ENCODE results near the gene UBIAD1. TPM values are rescaled to one million over a fixed set of nuclear protein-coding genes. Genes with fewer than 3 reads are reported as not detected.

Gene UBIAD1
- total and polyA plus RNA-seq, 8 donors: 2.2 to 33.8 (median 5.9) TPM

- intact Hi-C loops (cut with DNase I; ENCODE audit: low total_unique reads): no loop called here
- Histone ChIP-seq H3K9me3 (no peaks in the 10 kb centered on the region), H3K4me3 (no peak overlapping the region), H3K27ac (no peak overlapping the region), H3K36me3 (no peaks in the 10 kb centered on the region), H3K27me3 (peaks cover 0 to 36% (median 10%) of the 10 kb centered on the region in 3 donors), H3K4me1 (peaks cover 0 to 15% (median 0%) of the 10 kb centered on the region in 4 donors)
- TF ChIP-seq POLR2AphosphoS5 (IDR thresholded peaks at IDR 0.05) (no peak), CTCF (IDR thresholded peaks at IDR 0.05) (peak in 2 of 7 experiments; percentile 20 to 35)
- WGBS, 5 donors: 18 to 27% (median 21%) methylated on average over 12 to 15 of the region's 15 CpGs
- peak in 1 of 2 donors; percentile 42 for DNase-seq
Measured at GRCh38 chr1:11320153-11320936, 47.3 kb downstream of the UBIAD1 start.

- intact Hi-C loops (cut with DNase I; ENCODE audit: low total_unique reads): no loop called here
- H3K27ac ChIP-seq: no peak overlapping the region
- H3K4me1 ChIP-seq: peaks cover 0 to 15% (median 0%) of the 10 kb centered on the region in 4 donors
- no peaks in the 10 kb centered on the region for H3K36me3 ChIP-seq
- H3K27me3 ChIP-seq: peaks cover 0 to 36% (median 10%) of the 10 kb centered on the region in 3 donors
- WGBS, 5 donors: 62 to 73% (median 65%) methylated on average over 10 of the region's 10 CpGs
- no peak for TF ChIP-seq EP300 (IDR thresholded peaks at IDR 0.05)
- TF ChIP-seq CTCF (IDR thresholded peaks at IDR 0.05): no peak
- TF ChIP-seq POLR2AphosphoS5 (IDR thresholded peaks at IDR 0.05): no peak
- no peak for TF ChIP-seq POLR2A (IDR thresholded peaks at IDR 0.05)
- no peak overlapping the region for H3K4me3 ChIP-seq
- no peaks in the 10 kb centered on the region for H3K9me3 ChIP-seq
- DNase-seq: no peak
Measured at GRCh38 chr1:11321656-11322491, 48.9 kb downstream of the UBIAD1 start.

- Histone ChIP-seq H3K4me1 (peaks cover 0 to 15% (median 0%) of the 10 kb centered on the region in 4 donors), H3K27me3 (peaks cover 0 to 28% (median 5%) of the 10 kb centered on the region in 3 donors), H3K4me3 (no peak overlapping the region), H3K27ac (no peak overlapping the region), H3K9me3 (no peaks in the 10 kb centered on the region), H3K36me3 (no peaks in the 10 kb centered on the region)
- intact Hi-C loops (cut with DNase I; ENCODE audit: low total_unique reads): no loop called here
- WGBS, 5 donors: 46 to 63% (median 59%) methylated on average over 17 of the region's 17 CpGs
- DNase-seq: no peak
- TF ChIP-seq POLR2AphosphoS5 (IDR thresholded peaks at IDR 0.05) (no peak), EP300 (IDR thresholded peaks at IDR 0.05) (no peak), POLR2A (IDR thresholded peaks at IDR 0.05) (no peak), CTCF (IDR thresholded peaks at IDR 0.05) (no peak)
Measured at GRCh38 chr1:11324567-11325165, 51.7 kb downstream of the UBIAD1 start.

- Histone ChIP-seq H3K36me3 (no peaks in the 10 kb centered on the region), H3K9me3 (no peaks in the 10 kb centered on the region), H3K4me1 (peaks cover 0 to 15% (median 0%) of the 10 kb centered on the region in 4 donors), H3K27ac (no peak overlapping the region), H3K27me3 (peaks cover 0 to 26% (median 4%) of the 10 kb centered on the region in 3 donors), H3K4me3 (no peak overlapping the region)
- 70 to 91% (median 81%) methylated on average over 4 of the region's 4 CpGs for WGBS, 5 donors
- intact Hi-C loops (cut with DNase I; ENCODE audit: low total_unique reads): no loop called here
- no peak for DNase-seq
- TF ChIP-seq POLR2AphosphoS5 (IDR thresholded peaks at IDR 0.05) (no peak), POLR2A (IDR thresholded peaks at IDR 0.05) (no peak), EP300 (IDR thresholded peaks at IDR 0.05) (no peak), CTCF (IDR thresholded peaks at IDR 0.05) (no peak)
Measured at GRCh38 chr1:11326070-11326469, 53.1 kb downstream of the UBIAD1 start.
